HG02623 (cell line): ENCODE results near the gene CASK.
"Not testable (repeated sequence)": the region's sequence is repeated elsewhere in the genome, so short reads cannot be mapped to it uniquely, and the experiment has no call there.

Experiments used
- ATAC-seq: cut with Tn5 transposase; IDR thresholded peaks from one replicate; pipeline ENCODE4 v1.9.1; 2021; ENCODE audit warnings: moderate library complexity; ENCODE audit not compliant: unreplicated experiment

CASK gene

GRCh38 chrX:41703574-41704029, 219.8 kb downstream of the CASK start:
- ATAC-seq: no peak

- ATAC-seq: no peak
Observed at GRCh38 chrX:41695426-41695825, 227.9 kb downstream of the CASK start.

GRCh38 chrX:41693024-41693423, 230.3 kb downstream of the CASK start:
- no peak for ATAC-seq

GRCh38 chrX:41692162-41692749, 231.1 kb downstream of the CASK start:
- ATAC-seq: no peak

- no peak for ATAC-seq
Observed at GRCh38 chrX:41689711-41690110, 233.6 kb downstream of the CASK start.

GRCh38 chrX:41688835-41689234, 234.5 kb downstream of the CASK start, which contains the start of gene GPR34:
Gene GPR34, plus strand, starts transcription at chrX:41688973. Its CDS starts 6,661 bp downstream, at chrX:41695634.
- no peak for ATAC-seq

GRCh38 chrX:41688156-41688555, 235.2 kb downstream of the CASK start:
- ATAC-seq: no peak

GRCh38 chrX:41686788-41687187, 236.6 kb downstream of the CASK start:
- no peak for ATAC-seq

- no peak for ATAC-seq
Observed at GRCh38 chrX:41684940-41685339, 238.4 kb downstream of the CASK start.

GRCh38 chrX:41684138-41684537, 239.2 kb downstream of the CASK start:
- ATAC-seq: no peak

GRCh38 chrX:41677183-41678060, 245.9 kb downstream of the CASK start:
- ATAC-seq: no peak

- ATAC-seq: not testable (repeated sequence)
Observed at GRCh38 chrX:41676361-41676760, 247.0 kb downstream of the CASK start.

- ATAC-seq: no peak
Observed at GRCh38 chrX:41672643-41673042, 250.7 kb downstream of the CASK start.

- no peak for ATAC-seq
Observed at GRCh38 chrX:41671082-41671481, 252.3 kb downstream of the CASK start.

GRCh38 chrX:41670112-41670511, 253.2 kb downstream of the CASK start:
- no peak for ATAC-seq

- ATAC-seq: no peak
Observed at GRCh38 chrX:41667631-41668030, 255.7 kb downstream of the CASK start.

GRCh38 chrX:41666251-41666650, 257.1 kb downstream of the CASK start:
- no peak for ATAC-seq

- no peak for ATAC-seq
Observed at GRCh38 chrX:41665686-41666085, 257.7 kb downstream of the CASK start.

GRCh38 chrX:41664908-41665307, 258.4 kb downstream of the CASK start:
- ATAC-seq: no peak

- peak; percentile 91 for ATAC-seq
Observed at GRCh38 chrX:41664375-41664901, 258.9 kb downstream of the CASK start.

GRCh38 chrX:41661366-41662095, 261.8 kb downstream of the CASK start:
- no peak for ATAC-seq
